Measurements from ENCODE around the gene SAMD4B. TPM values are rescaled to one million over a fixed set of nuclear protein-coding genes. Genes with fewer than 3 reads are reported as not detected.
A peak's percentile ranks its signal among the peaks of the same experiment; 100 is the strongest.

SAMD4B gene
- total RNA-seq, 3 donors from 2014 or later (not counting 1 experiment from before 2014, with no cell fraction given): 67.8 to 80.8 (median 78.9) TPM

- DNase-seq: no peak
- peaks cover 2% of the 10 kb centered on the region for H3K36me3 Mint-ChIP-seq
- H3K27ac Mint-ChIP-seq: peak overlapping the region; percentile 2 to 25
- no peak for TF ChIP-seq CTCF (IDR thresholded peaks at IDR 0.05)
- H3K4me1 Mint-ChIP-seq: peaks cover 35 to 49% of the 10 kb centered on the region in 2 donors
- ATAC-seq: no peak
- H3K27ac ChIP-seq (ENCODE audit: low read length): no peak overlapping the region
- intact Hi-C loops (cut with micrococcal nuclease): no loop called here
- no peaks in the 10 kb centered on the region for H3K9me3 Mint-ChIP-seq
- H3K4me3 Mint-ChIP-seq: peak overlapping the region; percentile 78
- no peak overlapping the region for H3K4me3 ChIP-seq (ENCODE audit: low read length)
- H3K36me3 ChIP-seq (ENCODE audit: control insufficient read depth, insufficient read depth, low read length): peaks cover 19% of the 10 kb centered on the region
- H3K9me3 ChIP-seq (ENCODE audit: control insufficient read depth, insufficient read depth, low read length): no peaks in the 10 kb centered on the region
- peaks cover 21% of the 10 kb centered on the region for H3K4me1 ChIP-seq (ENCODE audit: control insufficient read depth, insufficient read depth, low read length)
- 95% methylated on average over 4 of the region's 4 CpGs for WGBS (ENCODE audit: insufficient coverage)
- H3K27me3 ChIP-seq (ENCODE audit: control insufficient read depth, insufficient read depth, low read length): no peaks in the 10 kb centered on the region
- no peaks in the 10 kb centered on the region for H3K27me3 Mint-ChIP-seq (ENCODE audit: low read depth in 2 of 2)
These were observed 23.5 kb upstream of the SAMD4B start for GRCh38 chr19:39318690-39319089.

GRCh38 chr19:39319098-39319891 lies 22.9 kb upstream of the SAMD4B start:
- no peak for DNase-seq
- no peaks in the 10 kb centered on the region for H3K9me3 Mint-ChIP-seq
- peak overlapping the region; percentile 71 for H3K4me3 ChIP-seq (ENCODE audit: low read length)
- peaks cover 35 to 49% of the 10 kb centered on the region in 2 donors for H3K4me1 Mint-ChIP-seq
- peak overlapping the region; percentile 2 to 25 for H3K27ac Mint-ChIP-seq
- 66% methylated on average over 5 of the region's 5 CpGs for WGBS (ENCODE audit: insufficient coverage)
- intact Hi-C loops (cut with micrococcal nuclease): no loop called here
- H3K36me3 ChIP-seq (ENCODE audit: control insufficient read depth, insufficient read depth, low read length): peaks cover 14% of the 10 kb centered on the region
- no peaks in the 10 kb centered on the region for H3K36me3 Mint-ChIP-seq
- H3K27me3 Mint-ChIP-seq (ENCODE audit: low read depth in 2 of 2): no peaks in the 10 kb centered on the region
- peaks cover 21% of the 10 kb centered on the region for H3K4me1 ChIP-seq (ENCODE audit: control insufficient read depth, insufficient read depth, low read length)
- no peak for TF ChIP-seq CTCF (IDR thresholded peaks at IDR 0.05)
- no peaks in the 10 kb centered on the region for H3K27me3 ChIP-seq (ENCODE audit: control insufficient read depth, insufficient read depth, low read length)
- H3K27ac ChIP-seq (ENCODE audit: low read length): no peak overlapping the region
- no peaks in the 10 kb centered on the region for H3K9me3 ChIP-seq (ENCODE audit: control insufficient read depth, insufficient read depth, low read length)
- H3K4me3 Mint-ChIP-seq: peak overlapping the region; percentile 78
- ATAC-seq: no peak

- Histone ChIP-seq H3K4me1 (ENCODE audit: control insufficient read depth, insufficient read depth, low read length) (peaks cover 21% of the 10 kb centered on the region), H3K4me3 (ENCODE audit: low read length) (peak overlapping the region; percentile 71), H3K9me3 (ENCODE audit: control insufficient read depth, insufficient read depth, low read length) (no peaks in the 10 kb centered on the region), H3K27ac (ENCODE audit: low read length) (no peak overlapping the region), H3K36me3 (ENCODE audit: control insufficient read depth, insufficient read depth, low read length) (peaks cover 9% of the 10 kb centered on the region), H3K27me3 (ENCODE audit: control insufficient read depth, insufficient read depth, low read length) (no peaks in the 10 kb centered on the region)
- Mint-ChIP-seq H3K27me3 (ENCODE audit: low read depth in 2 of 2) (no peaks in the 10 kb centered on the region), H3K36me3 (no peaks in the 10 kb centered on the region), H3K4me1 (peaks cover 35 to 49% of the 10 kb centered on the region in 2 donors), H3K9me3 (no peaks in the 10 kb centered on the region), H3K27ac (peak overlapping the region in 1 of 2 donors; percentile 25), H3K4me3 (peak overlapping the region; percentile 91)
- no peak for TF ChIP-seq CTCF (IDR thresholded peaks at IDR 0.05)
- 37% methylated on average over 7 of the region's 16 CpGs for WGBS (ENCODE audit: insufficient coverage)
- intact Hi-C loops (cut with micrococcal nuclease): no loop called here
- ATAC-seq (no peak), DNase-seq (no peak)
These were observed 22.4 kb upstream of the SAMD4B start for GRCh38 chr19:39319892-39320248.
